A673 (cell line): ENCODE measurements around the gene CNN2.

ENCODE experiments used
- CTCF ChIP-seq: fragments of 300-800, 200-600 bp; sonication (generic); conservative IDR thresholded peaks from 2 replicates; pipeline ENCODE4 v1.5.1; 2017; ENCODE audit warnings: low read depth, mild to moderate bottlenecking, antibody characterized with exemption, low read length, moderate library complexity, mixed read lengths
- EZH2 ChIP-seq: fragments of 200-600 bp; sonication (generic); IDR thresholded peaks from 2 replicates; pipeline ENCODE4 v1.6.1; 2017; ENCODE audit warnings: borderline replicate concordance, low read depth, mild to moderate bottlenecking, mixed read lengths, antibody characterized with exemption, low read length; ENCODE audit not compliant: poor library complexity, severe bottlenecking

DNA sequence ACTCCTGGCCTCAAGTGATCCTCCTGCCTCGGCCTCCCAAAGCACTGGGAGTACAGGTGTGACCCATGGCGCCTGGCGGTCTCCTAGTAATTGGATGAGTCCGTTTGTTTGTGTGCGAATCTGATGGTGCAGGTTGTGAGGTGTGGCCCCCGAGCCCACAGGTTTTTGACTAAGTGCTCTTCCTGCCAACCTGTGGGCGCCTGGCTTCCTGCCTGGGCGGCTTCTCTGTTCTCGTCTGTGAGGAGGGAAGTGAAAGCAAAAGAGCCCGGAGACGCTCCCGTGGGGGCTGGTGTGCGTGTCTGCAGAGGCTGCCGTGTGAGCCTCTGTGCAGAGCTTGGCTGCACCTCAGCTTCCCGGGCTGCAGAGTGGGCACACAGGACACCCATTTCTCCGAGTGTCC, 50.5 kb downstream of the CNN2 start:
- TF ChIP-seq CTCF = no peak
- no peak for TF ChIP-seq EZH2
